Suprapubic skin (tissue), 4 donors: ENCODE results near the gene E2F4.

Experiments
- CTCF ChIP-seq, 2 donors: fragments of 200-600 bp in 1 of 2; fragments of 450-650 bp in 1 of 2; sonication (generic) in 1 of 2; IDR thresholded peaks; one replicate each; pipeline ENCODE4 v1.5.1; 2016 to 2019; ENCODE audit warnings: antibody characterized with exemption in 2 of 2, mild to moderate bottlenecking in 1 of 2, moderate library complexity in 1 of 2
- POLR2A ChIP-seq, 2 donors: fragments of 450-650 bp; IDR thresholded peaks; one replicate each; pipeline ENCODE4 v1.6.1; 2017; ENCODE audit warnings: antibody characterized with exemption in 2 of 2, mild to moderate bottlenecking in 2 of 2, moderate library complexity in 2 of 2
- POLR2AphosphoS5 ChIP-seq, 3 donors: sonication (generic); formaldehyde crosslinking; IDR thresholded peaks; one replicate each; pipeline ENCODE4 v1.6.1; 2017; ENCODE audit warnings: antibody characterized with exemption in 3 of 3

DNA sequence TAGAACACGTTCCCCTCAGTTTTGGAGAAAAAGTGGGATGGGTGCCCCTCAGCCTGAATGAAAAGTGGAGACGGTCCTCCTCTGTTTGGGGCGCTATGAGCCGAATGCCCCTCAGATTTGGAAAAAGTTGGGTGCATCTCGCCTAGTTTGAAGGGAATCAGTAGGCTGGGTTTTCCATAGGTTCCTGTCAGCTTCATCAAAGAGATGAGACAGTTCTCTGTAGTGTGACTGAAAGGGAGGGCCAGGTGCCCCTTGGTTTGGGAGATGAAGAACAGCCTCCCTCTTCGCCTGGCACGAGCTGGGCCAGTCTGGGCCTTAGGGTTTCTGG, 56.1 kb downstream of the E2F4 start:
- TF ChIP-seq CTCF (IDR thresholded peaks at IDR 0.05), result no peak
- no peak for TF ChIP-seq POLR2A (IDR thresholded peaks at IDR 0.05)
- TF ChIP-seq POLR2AphosphoS5 (IDR thresholded peaks at IDR 0.05), result no peak
